ENCODE results near the gene CLPTM1L.
"Not testable (repeated sequence)": the region's sequence is repeated elsewhere in the genome, so short reads cannot be mapped to it uniquely, and the experiment has no call there.

The CLPTM1L gene

GRCh38 chr5:1374030-1374678 is 29.3 kb upstream of the CLPTM1L start:
- intact Hi-C loops (cut with micrococcal nuclease) = no loop called here
- Mint-ChIP-seq H3K9me3 (no peaks in the 10 kb centered on the region), H3K4me1 (ENCODE audit: low read depth) (peaks cover 12% of the 10 kb centered on the region), H3K36me3 (ENCODE audit: low read depth) (no peaks in the 10 kb centered on the region), H3K27ac (no peak overlapping the region), H3K27me3 (peaks cover 34% of the 10 kb centered on the region), H3K4me3 (no peak overlapping the region)

GRCh38 chr5:1371972-1372342 is 27.1 kb upstream of the CLPTM1L start:
- peaks cover 29% of the 10 kb centered on the region for H3K27me3 Mint-ChIP-seq
- H3K9me3 Mint-ChIP-seq; H3K36me3 Mint-ChIP-seq (ENCODE audit: low read depth); H3K4me3 Mint-ChIP-seq; intact Hi-C loops (cut with micrococcal nuclease); H3K27ac Mint-ChIP-seq: not testable (repeated sequence)
- peaks cover 12% of the 10 kb centered on the region for H3K4me1 Mint-ChIP-seq (ENCODE audit: low read depth)

GRCh38 chr5:1371218-1371971 is 26.5 kb upstream of the CLPTM1L start:
- H3K4me1 Mint-ChIP-seq (ENCODE audit: low read depth) = peaks cover 12% of the 10 kb centered on the region
- H3K9me3 Mint-ChIP-seq = no peaks in the 10 kb centered on the region
- H3K36me3 Mint-ChIP-seq (ENCODE audit: low read depth) = no peaks in the 10 kb centered on the region
- peaks cover 30% of the 10 kb centered on the region for H3K27me3 Mint-ChIP-seq
- H3K4me3 Mint-ChIP-seq = no peak overlapping the region
- intact Hi-C loops (cut with micrococcal nuclease) = no loop called here
- H3K27ac Mint-ChIP-seq = no peak overlapping the region

- H3K9me3 Mint-ChIP-seq = no peaks in the 10 kb centered on the region
- H3K4me1 Mint-ChIP-seq (ENCODE audit: low read depth) = peaks cover 12% of the 10 kb centered on the region
- no peaks in the 10 kb centered on the region for H3K36me3 Mint-ChIP-seq (ENCODE audit: low read depth)
- H3K27ac Mint-ChIP-seq = no peak overlapping the region
- H3K27me3 Mint-ChIP-seq = peaks cover 27% of the 10 kb centered on the region
- H3K4me3 Mint-ChIP-seq = no peak overlapping the region
- intact Hi-C loops (cut with micrococcal nuclease) = no loop called here
Measured at GRCh38 chr5:1370006-1370405, 25.1 kb upstream of the CLPTM1L start.

GRCh38 chr5:1368756-1369155 is 23.9 kb upstream of the CLPTM1L start:
- H3K4me1 Mint-ChIP-seq (ENCODE audit: low read depth) = peaks cover 12% of the 10 kb centered on the region
- no peak overlapping the region for H3K4me3 Mint-ChIP-seq
- no peaks in the 10 kb centered on the region for H3K9me3 Mint-ChIP-seq
- H3K36me3 Mint-ChIP-seq (ENCODE audit: low read depth) = no peaks in the 10 kb centered on the region
- intact Hi-C loops (cut with micrococcal nuclease) = no loop called here
- H3K27ac Mint-ChIP-seq = no peak overlapping the region
- H3K27me3 Mint-ChIP-seq = peaks cover 30% of the 10 kb centered on the region

GRCh38 chr5:1368236-1368635 is 23.3 kb upstream of the CLPTM1L start:
- peaks cover 12% of the 10 kb centered on the region for H3K4me1 Mint-ChIP-seq (ENCODE audit: low read depth)
- intact Hi-C loops (cut with micrococcal nuclease) = no loop called here
- H3K36me3 Mint-ChIP-seq (ENCODE audit: low read depth) = no peaks in the 10 kb centered on the region
- H3K27me3 Mint-ChIP-seq = peaks cover 35% of the 10 kb centered on the region
- no peak overlapping the region for H3K27ac Mint-ChIP-seq
- no peaks in the 10 kb centered on the region for H3K9me3 Mint-ChIP-seq
- H3K4me3 Mint-ChIP-seq = no peak overlapping the region

- intact Hi-C loops (cut with micrococcal nuclease) = no loop called here
- H3K9me3 Mint-ChIP-seq = no peaks in the 10 kb centered on the region
- H3K36me3 Mint-ChIP-seq (ENCODE audit: low read depth) = no peaks in the 10 kb centered on the region
- peaks cover 33% of the 10 kb centered on the region for H3K27me3 Mint-ChIP-seq
- no peak overlapping the region for H3K27ac Mint-ChIP-seq
- peaks cover 11% of the 10 kb centered on the region for H3K4me1 Mint-ChIP-seq (ENCODE audit: low read depth)
- no peak overlapping the region for H3K4me3 Mint-ChIP-seq
Measured at GRCh38 chr5:1367149-1367548, 22.2 kb upstream of the CLPTM1L start.

GRCh38 chr5:1366514-1366913 is 21.6 kb upstream of the CLPTM1L start:
- Mint-ChIP-seq H3K9me3 (no peaks in the 10 kb centered on the region), H3K36me3 (ENCODE audit: low read depth) (no peaks in the 10 kb centered on the region), H3K4me3 (no peak overlapping the region), H3K27me3 (peaks cover 34% of the 10 kb centered on the region), H3K4me1 (ENCODE audit: low read depth) (peaks cover 4% of the 10 kb centered on the region), H3K27ac (no peak overlapping the region)
- intact Hi-C loops (cut with micrococcal nuclease) = no loop called here

- Mint-ChIP-seq H3K4me1 (ENCODE audit: low read depth) (no peaks in the 10 kb centered on the region), H3K4me3 (no peak overlapping the region), H3K27me3 (peaks cover 38% of the 10 kb centered on the region), H3K36me3 (ENCODE audit: low read depth) (no peaks in the 10 kb centered on the region), H3K9me3 (no peaks in the 10 kb centered on the region), H3K27ac (no peak overlapping the region)
- intact Hi-C loops (cut with micrococcal nuclease) = no loop called here
Measured at GRCh38 chr5:1364211-1364610, 19.3 kb upstream of the CLPTM1L start.

- intact Hi-C loops (cut with micrococcal nuclease) = no loop called here
- H3K4me3 Mint-ChIP-seq = no peak overlapping the region
- H3K4me1 Mint-ChIP-seq (ENCODE audit: low read depth) = no peaks in the 10 kb centered on the region
- H3K9me3 Mint-ChIP-seq = no peaks in the 10 kb centered on the region
- no peaks in the 10 kb centered on the region for H3K36me3 Mint-ChIP-seq (ENCODE audit: low read depth)
- H3K27ac Mint-ChIP-seq = no peak overlapping the region
- peaks cover 42% of the 10 kb centered on the region for H3K27me3 Mint-ChIP-seq
Measured at GRCh38 chr5:1363581-1363980, 18.7 kb upstream of the CLPTM1L start.

GRCh38 chr5:1363160-1363559 is 18.3 kb upstream of the CLPTM1L start:
- Mint-ChIP-seq H3K9me3 (no peaks in the 10 kb centered on the region), H3K36me3 (ENCODE audit: low read depth) (no peaks in the 10 kb centered on the region), H3K4me1 (ENCODE audit: low read depth) (no peaks in the 10 kb centered on the region), H3K27me3 (peaks cover 45% of the 10 kb centered on the region), H3K27ac (no peak overlapping the region), H3K4me3 (no peak overlapping the region)
- intact Hi-C loops (cut with micrococcal nuclease) = no loop called here

- Mint-ChIP-seq H3K27ac (no peak overlapping the region), H3K9me3 (no peaks in the 10 kb centered on the region), H3K27me3 (peaks cover 45% of the 10 kb centered on the region), H3K36me3 (ENCODE audit: low read depth) (no peaks in the 10 kb centered on the region), H3K4me3 (no peak overlapping the region), H3K4me1 (ENCODE audit: low read depth) (no peaks in the 10 kb centered on the region)
- intact Hi-C loops (cut with micrococcal nuclease) = no loop called here
Measured at GRCh38 chr5:1362242-1363015, 17.5 kb upstream of the CLPTM1L start.

- no peaks in the 10 kb centered on the region for H3K36me3 Mint-ChIP-seq (ENCODE audit: low read depth)
- intact Hi-C loops (cut with micrococcal nuclease) = no loop called here
- no peak overlapping the region for H3K4me3 Mint-ChIP-seq
- peaks cover 44% of the 10 kb centered on the region for H3K27me3 Mint-ChIP-seq
- H3K9me3 Mint-ChIP-seq = no peaks in the 10 kb centered on the region
- H3K4me1 Mint-ChIP-seq (ENCODE audit: low read depth) = no peaks in the 10 kb centered on the region
- H3K27ac Mint-ChIP-seq = no peak overlapping the region
Measured at GRCh38 chr5:1360861-1361260, 16.0 kb upstream of the CLPTM1L start.

GRCh38 chr5:1360367-1360766 is 15.5 kb upstream of the CLPTM1L start:
- intact Hi-C loops (cut with micrococcal nuclease); H3K36me3 Mint-ChIP-seq (ENCODE audit: low read depth); H3K4me3 Mint-ChIP-seq; H3K9me3 Mint-ChIP-seq; H3K27ac Mint-ChIP-seq; H3K4me1 Mint-ChIP-seq (ENCODE audit: low read depth): not testable (repeated sequence)
- peaks cover 42% of the 10 kb centered on the region for H3K27me3 Mint-ChIP-seq
